ENCODE measurements around the gene DYNLT5. TPM values are rescaled to one million over a fixed set of nuclear protein-coding genes. Genes with fewer than 3 reads are reported as not detected.

DYNLT5 gene
- total RNA-seq, 2 donors from 2014 or later = 1.2 to 8.3 TPM

DNA sequence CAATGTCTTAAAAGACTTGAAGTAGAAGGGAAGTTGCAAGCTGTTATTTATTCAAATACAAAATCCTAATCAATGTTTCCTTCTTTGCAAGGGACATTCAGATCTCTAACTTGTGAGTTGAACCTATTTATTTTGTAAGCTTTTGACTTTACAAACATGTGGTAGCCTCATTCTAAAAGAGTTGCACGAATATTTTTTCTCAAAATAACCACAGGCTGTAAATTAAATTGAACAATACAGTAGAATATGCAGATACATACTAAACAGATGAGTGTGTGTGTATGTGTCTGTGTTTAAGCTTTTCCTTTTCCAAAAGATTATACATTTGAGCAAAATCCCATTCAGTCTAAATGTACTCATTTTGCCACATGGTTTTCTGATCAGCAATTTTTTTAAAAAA is 4.8 kb upstream of the DYNLT5 start:
- TF ChIP-seq, protein P1, sequence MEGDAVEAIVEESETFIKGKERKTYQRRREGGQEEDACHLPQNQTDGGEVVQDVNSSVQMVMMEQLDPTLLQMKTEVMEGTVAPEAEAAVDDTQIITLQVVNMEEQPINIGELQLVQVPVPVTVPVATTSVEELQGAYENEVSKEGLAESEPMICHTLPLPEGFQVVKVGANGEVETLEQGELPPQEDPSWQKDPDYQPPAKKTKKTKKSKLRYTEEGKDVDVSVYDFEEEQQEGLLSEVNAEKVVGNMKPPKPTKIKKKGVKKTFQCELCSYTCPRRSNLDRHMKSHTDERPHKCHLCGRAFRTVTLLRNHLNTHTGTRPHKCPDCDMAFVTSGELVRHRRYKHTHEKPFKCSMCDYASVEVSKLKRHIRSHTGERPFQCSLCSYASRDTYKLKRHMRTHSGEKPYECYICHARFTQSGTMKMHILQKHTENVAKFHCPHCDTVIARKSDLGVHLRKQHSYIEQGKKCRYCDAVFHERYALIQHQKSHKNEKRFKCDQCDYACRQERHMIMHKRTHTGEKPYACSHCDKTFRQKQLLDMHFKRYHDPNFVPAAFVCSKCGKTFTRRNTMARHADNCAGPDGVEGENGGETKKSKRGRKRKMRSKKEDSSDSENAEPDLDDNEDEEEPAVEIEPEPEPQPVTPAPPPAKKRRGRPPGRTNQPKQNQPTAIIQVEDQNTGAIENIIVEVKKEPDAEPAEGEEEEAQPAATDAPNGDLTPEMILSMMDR (conservative IDR thresholded peaks at IDR 0.05) = no peak
- Histone ChIP-seq H3K36me3 (ENCODE audit: control insufficient read depth, insufficient read depth, low read length) (no peaks in the 10 kb centered on the region), H3K4me1 (ENCODE audit: control insufficient read depth, insufficient read depth, low read length) (no peaks in the 10 kb centered on the region), H3K4me3 (ENCODE audit: low read length) (no peak overlapping the region), H3K9me3 (ENCODE audit: control insufficient read depth, low read length) (no peaks in the 10 kb centered on the region), H3K27ac (ENCODE audit: low read depth, low read length) (no peak overlapping the region), H3K27me3 (ENCODE audit: control insufficient read depth, insufficient read depth, low read length, poor library complexity, severe bottlenecking) (peaks cover 16% of the 10 kb centered on the region), H3K9ac (ENCODE audit: extremely low read depth, low read length, poor library complexity, severe bottlenecking) (no peak overlapping the region)
- Mint-ChIP-seq H3K27me3 (ENCODE audit: insufficient read depth) (peaks cover 12% of the 10 kb centered on the region), H3K9me3 (no peaks in the 10 kb centered on the region), H3K4me1 (peaks cover 2% of the 10 kb centered on the region), H3K4me3 (no peak overlapping the region), H3K36me3 (ENCODE audit: low read depth) (no peaks in the 10 kb centered on the region), H3K27ac (no peak overlapping the region)
- WGBS, 2 experiments (ENCODE audit: insufficient coverage in 1 of 2, insufficient read length in 1 of 2) = 83% methylated on average over 1 of the region's 1 CpG; no CpG with 5 or more reads in 1 of the 2 experiments
- no peak for DNase-seq

DNA sequence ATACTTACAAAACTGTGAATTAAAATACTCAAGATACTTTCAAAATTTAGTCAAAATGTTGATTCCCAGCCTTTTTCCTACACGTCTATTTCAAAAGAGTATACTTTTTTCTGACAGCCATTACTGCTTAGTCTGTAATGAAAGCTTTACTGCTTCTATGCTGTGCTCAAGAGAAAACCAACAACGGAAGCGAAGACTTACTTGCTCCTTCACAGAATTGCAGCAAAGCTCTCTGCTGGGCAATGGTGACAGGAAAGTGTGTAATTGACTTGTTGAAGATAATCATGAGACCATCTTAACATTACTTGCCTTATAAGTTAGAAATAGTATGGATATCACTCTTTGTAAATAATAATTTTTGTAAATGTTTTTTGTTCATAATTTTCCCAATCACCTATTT is 1.7 kb upstream of the DYNLT5 start:
- Mint-ChIP-seq H3K27ac (no peak overlapping the region), H3K27me3 (ENCODE audit: insufficient read depth) (peaks cover 22% of the 10 kb centered on the region), H3K4me1 (peaks cover 2% of the 10 kb centered on the region), H3K36me3 (ENCODE audit: low read depth) (no peaks in the 10 kb centered on the region), H3K9me3 (no peaks in the 10 kb centered on the region), H3K4me3 (no peak overlapping the region)
- H3K4me3 ChIP-seq (ENCODE audit: low read length) = no peak overlapping the region
- H3K9ac ChIP-seq (ENCODE audit: extremely low read depth, low read length, poor library complexity, severe bottlenecking) = no peak overlapping the region
- peaks cover 31% of the 10 kb centered on the region for H3K27me3 ChIP-seq (ENCODE audit: control insufficient read depth, insufficient read depth, low read length, poor library complexity, severe bottlenecking)
- H3K9me3 ChIP-seq (ENCODE audit: control insufficient read depth, low read length) = no peaks in the 10 kb centered on the region
- H3K36me3 ChIP-seq (ENCODE audit: control insufficient read depth, insufficient read depth, low read length) = no peaks in the 10 kb centered on the region
- no peak for DNase-seq
- no peak overlapping the region for H3K27ac ChIP-seq (ENCODE audit: low read depth, low read length)
- TF ChIP-seq, protein P1 (conservative IDR thresholded peaks at IDR 0.05) = no peak
- no peaks in the 10 kb centered on the region for H3K4me1 ChIP-seq (ENCODE audit: control insufficient read depth, insufficient read depth, low read length)
- WGBS, 2 experiments (ENCODE audit: insufficient coverage in 1 of 2, insufficient read length in 1 of 2) = 91 to 93% methylated on average over 3 of the region's 3 CpGs

DNA sequence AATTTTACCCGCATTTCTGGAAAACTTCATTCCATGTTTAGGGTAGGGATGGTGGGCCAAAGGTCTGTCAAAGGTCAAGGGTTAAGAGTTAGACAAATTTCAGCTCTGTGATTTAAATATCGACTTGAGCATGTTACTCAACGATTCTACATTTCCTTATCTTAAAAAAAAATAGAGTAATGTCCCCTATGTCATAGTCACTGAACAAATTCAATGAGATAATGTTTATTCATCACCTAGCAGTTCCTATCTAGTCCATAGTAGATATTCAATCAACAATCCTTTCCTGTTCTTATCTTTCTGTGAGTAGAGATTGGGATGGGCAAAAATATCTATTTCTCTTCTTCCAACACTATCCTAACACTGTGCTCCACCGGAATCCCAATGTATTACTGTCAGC is 1.1 kb upstream of the DYNLT5 start:
- Histone ChIP-seq H3K27ac (ENCODE audit: low read depth, low read length) (no peak overlapping the region), H3K4me3 (ENCODE audit: low read length) (no peak overlapping the region), H3K9ac (ENCODE audit: extremely low read depth, low read length, poor library complexity, severe bottlenecking) (no peak overlapping the region), H3K36me3 (ENCODE audit: control insufficient read depth, insufficient read depth, low read length) (no peaks in the 10 kb centered on the region), H3K9me3 (ENCODE audit: control insufficient read depth, low read length) (no peaks in the 10 kb centered on the region), H3K4me1 (ENCODE audit: control insufficient read depth, insufficient read depth, low read length) (no peaks in the 10 kb centered on the region), H3K27me3 (ENCODE audit: control insufficient read depth, insufficient read depth, low read length, poor library complexity, severe bottlenecking) (peaks cover 34% of the 10 kb centered on the region)
- H3K27ac Mint-ChIP-seq = no peak overlapping the region
- 96 to 97% methylated on average over 4 of the region's 4 CpGs for WGBS, 2 experiments (ENCODE audit: insufficient coverage in 1 of 2, insufficient read length in 1 of 2)
- no peak for DNase-seq
- no peak overlapping the region for H3K4me3 Mint-ChIP-seq
- no peaks in the 10 kb centered on the region for H3K9me3 Mint-ChIP-seq
- peaks cover 22% of the 10 kb centered on the region for H3K27me3 Mint-ChIP-seq (ENCODE audit: insufficient read depth)
- H3K36me3 Mint-ChIP-seq (ENCODE audit: low read depth) = no peaks in the 10 kb centered on the region
- TF ChIP-seq, protein P1 (conservative IDR thresholded peaks at IDR 0.05) = no peak
- peaks cover 2% of the 10 kb centered on the region for H3K4me1 Mint-ChIP-seq
